BLaER1 treated with 17β-estradiol and CSF1 and Interleukin-3, amounts not matched to agents 10 nM and 100 nM (cell line): Measurements from ENCODE around the gene NOL11.

Experiments used
- H3K27ac ChIP-seq, 11 experiments: shearing (Covaris generic); formaldehyde crosslinking; 2 replicates each; pipeline ENCODE4 v1.8.1; 2022
- H3K27me3 ChIP-seq, 11 experiments: shearing (Covaris generic); formaldehyde crosslinking; 2 replicates each; pipeline ENCODE4 v1.8.1; 2022
- H3K36me3 ChIP-seq, 11 experiments: shearing (Covaris generic); formaldehyde crosslinking; 2 replicates each; pipeline ENCODE4 v1.8.1; 2022
- H3K4me1 ChIP-seq, 10 experiments: shearing (Covaris generic); formaldehyde crosslinking; 2 replicates each; pipeline ENCODE4 v1.8.1; 2022
- H3K4me2 ChIP-seq, 11 experiments: shearing (Covaris generic); formaldehyde crosslinking; 2 replicates each; pipeline ENCODE4 v1.8.1; 2022
- H3K4me3 ChIP-seq, 10 experiments: shearing (Covaris generic); formaldehyde crosslinking; 2 replicates each; pipeline ENCODE4 v1.8.1; 2022
- H3K9ac ChIP-seq, 11 experiments: shearing (Covaris generic); formaldehyde crosslinking; 2 replicates each; pipeline ENCODE4 v1.8.1; 2022
- H3K9me3 ChIP-seq, 11 experiments: shearing (Covaris generic); formaldehyde crosslinking; replicated peaks in 1 of 11; 2 replicates each; pipeline ENCODE4 v1.8.1; 2022
- H4K20me1 ChIP-seq, 11 experiments: shearing (Covaris generic); formaldehyde crosslinking; 2 replicates each; pipeline ENCODE4 v1.8.1; 2022
- Cebpa-rat ChIP-seq, 11 experiments: shearing (Covaris generic); IDR thresholded peaks; 2 replicates each; pipeline ENCODE4 v1.8.1; 2022

NOL11 gene

DNA sequence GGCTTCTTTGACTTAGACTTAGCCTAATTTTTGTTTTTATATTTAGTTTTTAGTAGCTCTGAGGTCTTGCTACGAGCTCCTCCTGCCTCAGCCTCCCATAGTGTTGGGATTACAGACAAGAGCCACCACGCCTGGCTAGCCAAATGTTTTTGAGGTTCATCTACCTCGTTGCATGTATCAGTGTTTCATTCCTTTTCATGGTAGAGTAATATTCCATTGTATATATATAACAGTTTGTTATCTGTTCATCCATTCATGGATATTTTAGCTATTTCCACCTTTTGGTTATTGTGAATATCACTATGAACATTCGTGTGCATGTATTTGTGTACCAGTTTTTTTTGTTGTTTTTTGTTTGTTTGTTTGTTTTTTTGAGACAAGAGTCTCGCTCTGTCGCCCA lies 12.2 kb downstream of the NOL11 start:
- no peak overlapping the region for H3K27ac ChIP-seq
- no peak overlapping the region for H3K9ac ChIP-seq
- H4K20me1 ChIP-seq = peaks cover 0 to 88% (median 28%) of the 10 kb centered on the region in 11 experiments; a peak in 15 of 22 replicates
- H3K4me3 ChIP-seq = no peak overlapping the region
- H3K9me3 ChIP-seq = peaks cover 25 to 46% (median 36%) of the 10 kb centered on the region in 11 experiments
- H3K4me2 ChIP-seq = no peak overlapping the region
- TF ChIP-seq Cebpa-rat (IDR thresholded peaks at IDR 0.05) = no peak
- peaks cover 97 to 100% (median 99%) of the 10 kb centered on the region in 11 experiments for H3K36me3 ChIP-seq
- H3K27me3 ChIP-seq = no peaks in the 10 kb centered on the region
- H3K4me1 ChIP-seq = no peaks in the 10 kb centered on the region

DNA sequence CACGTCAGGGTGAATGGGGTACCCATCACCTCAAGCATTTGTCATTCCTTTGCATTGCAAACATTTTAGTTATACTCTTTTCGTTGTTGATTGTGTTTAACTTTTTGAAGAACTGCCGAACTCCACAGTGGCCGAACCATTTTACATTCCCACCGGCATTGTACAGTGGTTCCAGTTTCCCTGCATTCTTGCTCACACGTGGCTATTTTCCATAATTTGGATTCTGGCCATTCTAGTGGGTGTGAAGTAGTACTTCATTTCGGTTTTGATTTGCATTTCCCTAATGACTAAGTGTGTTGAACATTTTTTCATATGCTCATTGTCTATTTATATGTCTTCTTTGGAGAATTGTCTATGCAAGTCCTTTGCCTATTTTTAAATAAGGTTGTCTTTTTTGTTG lies 13.0 kb downstream of the NOL11 start:
- Histone ChIP-seq H3K9me3 (peaks cover 25 to 46% (median 36%) of the 10 kb centered on the region in 11 experiments), H3K9ac (no peak overlapping the region), H3K4me2 (no peak overlapping the region), H3K4me3 (no peak overlapping the region), H4K20me1 (peaks cover 0 to 82% (median 24%) of the 10 kb centered on the region in 11 experiments; a peak in 15 of 22 replicates), H3K36me3 (peaks cover 94 to 100% (median 98%) of the 10 kb centered on the region in 11 experiments), H3K27ac (no peak overlapping the region), H3K4me1 (no peaks in the 10 kb centered on the region), H3K27me3 (no peaks in the 10 kb centered on the region)
- no peak for TF ChIP-seq Cebpa-rat (IDR thresholded peaks at IDR 0.05)

DNA sequence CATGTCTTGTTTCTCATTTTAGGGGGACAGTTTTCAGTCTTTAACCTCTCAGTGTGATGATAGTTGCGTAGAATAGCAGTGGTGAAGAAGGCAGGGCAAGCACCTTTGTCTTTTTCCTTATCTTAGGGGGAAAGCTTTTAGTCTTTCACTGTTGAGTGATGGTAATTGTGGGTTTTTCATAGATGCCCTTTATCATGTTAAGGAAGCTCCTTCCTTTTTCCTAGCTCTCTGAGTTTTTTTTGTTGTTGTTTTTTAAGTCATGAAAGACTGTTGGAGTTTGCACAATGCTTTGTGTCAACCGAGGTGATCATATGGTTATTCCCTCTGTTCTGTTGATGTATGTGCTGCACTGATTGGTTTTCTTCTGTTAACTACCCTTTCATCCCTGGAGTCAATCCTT lies 15.7 kb downstream of the NOL11 start:
- Histone ChIP-seq H3K9me3 (peaks cover 25 to 34% (median 32%) of the 10 kb centered on the region in 11 experiments), H3K4me2 (no peak overlapping the region), H3K27me3 (no peaks in the 10 kb centered on the region), H3K36me3 (peaks cover 95 to 100% (median 98%) of the 10 kb centered on the region in 11 experiments), H3K9ac (no peak overlapping the region), H3K4me3 (no peak overlapping the region), H3K27ac (no peak overlapping the region), H4K20me1 (peaks cover 0 to 55% (median 21%) of the 10 kb centered on the region in 11 experiments; a peak in 15 of 22 replicates), H3K4me1 (no peaks in the 10 kb centered on the region)
- TF ChIP-seq Cebpa-rat (IDR thresholded peaks at IDR 0.05) = no peak

DNA sequence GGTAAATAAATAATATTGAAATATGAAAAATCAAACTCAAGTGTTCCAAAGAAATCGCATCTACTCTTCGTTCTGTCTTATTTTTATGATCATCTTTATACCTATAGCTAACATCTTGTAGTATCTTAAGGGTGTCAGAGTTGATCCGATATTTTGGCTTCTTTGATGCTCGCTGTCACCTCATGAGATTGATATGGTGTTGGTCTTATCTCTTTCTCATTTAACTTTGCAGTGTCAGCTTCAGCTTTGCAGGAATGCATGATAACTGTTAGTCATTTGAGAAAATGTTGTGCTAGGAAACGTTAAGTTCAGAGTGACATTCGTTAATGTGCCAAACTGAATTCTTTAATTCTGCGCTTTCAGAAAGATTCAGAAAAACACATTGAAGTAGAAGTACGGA lies 19.4 kb downstream of the NOL11 start:
- H3K4me3 ChIP-seq = no peak overlapping the region
- no peak overlapping the region for H3K4me2 ChIP-seq
- no peak for TF ChIP-seq Cebpa-rat (IDR thresholded peaks at IDR 0.05)
- H3K27ac ChIP-seq = no peak overlapping the region
- H3K4me1 ChIP-seq = no peaks in the 10 kb centered on the region
- peaks cover 0 to 41% (median 19%) of the 10 kb centered on the region in 11 experiments; a peak in 16 of 22 replicates for H4K20me1 ChIP-seq
- peaks cover 96 to 100% (median 98%) of the 10 kb centered on the region in 11 experiments for H3K36me3 ChIP-seq
- no peaks in the 10 kb centered on the region for H3K27me3 ChIP-seq
- H3K9ac ChIP-seq = no peak overlapping the region
- H3K9me3 ChIP-seq = no peaks in the 10 kb centered on the region

DNA sequence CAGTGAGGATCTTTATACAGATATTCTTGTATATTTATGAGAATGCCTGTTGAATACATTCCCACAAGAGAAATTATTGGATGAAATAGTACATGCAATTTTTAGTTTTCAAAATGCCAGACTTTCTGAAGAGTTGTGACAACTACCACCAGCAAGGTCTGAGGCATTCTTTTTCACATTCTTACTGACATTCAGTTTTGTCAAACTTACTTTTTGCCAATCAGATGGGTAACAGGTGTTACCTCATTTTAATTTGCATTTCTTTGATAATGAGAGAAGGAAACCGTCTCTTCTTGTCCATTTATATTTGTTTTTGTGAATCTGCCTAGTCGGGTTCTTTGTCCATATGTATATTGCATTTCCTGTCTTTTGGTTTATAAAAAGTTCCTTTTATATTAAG lies 24.3 kb downstream of the NOL11 start:
- H3K9ac ChIP-seq = no peak overlapping the region
- H3K4me3 ChIP-seq = no peak overlapping the region
- peaks cover 98 to 100% (median 100%) of the 10 kb centered on the region in 11 experiments for H3K36me3 ChIP-seq
- H3K4me1 ChIP-seq = peaks cover 0 to 16% (median 5%) of the 10 kb centered on the region in 10 experiments; a peak in 10 of 20 replicates
- peaks cover 0 to 7% (median 0%) of the 10 kb centered on the region in 11 experiments; a peak in 4 of 22 replicates for H4K20me1 ChIP-seq
- H3K27ac ChIP-seq = no peak overlapping the region
- H3K4me2 ChIP-seq = no peak overlapping the region
- no peaks in the 10 kb centered on the region for H3K27me3 ChIP-seq
- no peaks in the 10 kb centered on the region for H3K9me3 ChIP-seq
- TF ChIP-seq Cebpa-rat (IDR thresholded peaks at IDR 0.05) = no peak

DNA sequence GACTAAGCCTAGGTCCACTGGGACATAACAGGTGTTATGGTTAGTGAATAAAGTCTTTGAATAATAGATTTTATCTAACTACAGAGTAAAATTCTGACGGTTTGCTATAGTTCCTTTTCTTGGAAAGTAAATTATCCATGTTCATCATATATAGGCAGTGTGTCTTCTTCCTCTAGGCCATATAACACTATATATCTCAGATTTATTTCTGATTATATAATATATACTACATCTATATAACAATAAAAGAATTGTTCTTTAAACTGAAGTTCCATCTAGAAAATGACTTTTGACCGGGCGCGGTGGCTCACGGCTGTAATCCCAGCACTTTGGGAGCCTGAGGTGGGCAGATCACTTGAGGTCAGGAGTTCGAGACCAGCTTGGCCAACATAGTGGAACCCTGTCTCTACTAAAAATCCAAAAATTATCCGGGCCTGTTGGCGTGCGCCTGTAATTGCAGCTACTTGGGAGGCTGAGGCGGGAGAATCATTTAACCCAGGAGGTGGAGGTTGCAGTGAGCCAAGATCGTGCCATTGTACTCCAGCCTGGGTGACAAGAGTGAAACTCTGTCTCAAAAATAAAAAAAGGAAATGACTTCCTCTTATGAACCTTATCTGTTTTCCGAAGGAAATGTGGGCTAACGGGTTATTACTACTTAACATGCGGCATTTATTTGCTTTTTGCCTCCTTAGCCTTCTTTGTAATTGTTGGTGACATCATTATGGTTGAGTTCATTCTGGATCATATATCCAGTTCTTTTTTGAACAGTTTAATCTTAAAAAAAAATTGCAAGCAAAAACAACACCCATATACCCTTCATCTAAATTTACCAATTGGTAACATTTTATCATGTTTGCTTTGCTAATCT lies 29.2 kb downstream of the NOL11 start:
- H3K9ac ChIP-seq = no peak overlapping the region
- no peaks in the 10 kb centered on the region for H3K27me3 ChIP-seq
- no peak for TF ChIP-seq Cebpa-rat (IDR thresholded peaks at IDR 0.05)
- H3K36me3 ChIP-seq = peaks cover 93 to 100% (median 98%) of the 10 kb centered on the region in 11 experiments
- H3K4me2 ChIP-seq = peak overlapping the region in 5 of 11 experiments; percentile 16 to 49 (median 25); a peak in 8 of 22 replicates
- H3K9me3 ChIP-seq = peaks cover 18 to 42% (median 35%) of the 10 kb centered on the region in 11 experiments
- peak overlapping the region in 2 of 11 experiments; percentile 17 to 26; a peak in 2 of 22 replicates for H3K27ac ChIP-seq
- H3K4me3 ChIP-seq = no peak overlapping the region
- H4K20me1 ChIP-seq = peaks cover 0 to 7% (median 0%) of the 10 kb centered on the region in 11 experiments; a peak in 1 of 22 replicates
- peaks cover 0 to 30% (median 6%) of the 10 kb centered on the region in 10 experiments; a peak in 10 of 20 replicates for H3K4me1 ChIP-seq

DNA sequence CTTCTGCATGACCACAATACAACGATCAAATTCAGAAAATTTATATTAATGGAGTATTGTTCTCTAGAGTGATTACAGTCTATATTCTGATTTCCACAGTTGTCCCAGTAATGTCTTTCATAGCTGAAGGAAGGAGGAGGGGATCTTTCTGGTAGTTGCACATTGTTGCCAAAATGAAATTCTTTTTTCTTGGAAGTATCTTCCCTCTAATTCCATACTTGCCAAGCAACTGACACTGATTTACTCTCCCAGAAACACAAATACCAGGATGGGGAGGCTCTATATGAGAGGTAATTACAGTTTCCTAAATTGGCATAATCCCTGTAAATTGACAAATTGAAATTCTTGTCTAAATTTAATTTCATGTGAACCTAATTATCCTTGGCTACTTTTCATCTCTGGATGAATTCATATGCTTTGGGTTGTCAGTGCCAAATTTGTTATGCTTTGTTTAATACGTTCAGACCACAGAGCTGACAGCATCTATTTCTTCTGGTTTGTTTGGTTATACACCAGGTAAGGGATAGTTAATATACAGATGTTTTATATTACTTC lies 30.0 kb downstream of the NOL11 start:
- no peak for TF ChIP-seq Cebpa-rat (IDR thresholded peaks at IDR 0.05)
- peaks cover 85 to 100% (median 97%) of the 10 kb centered on the region in 11 experiments for H3K36me3 ChIP-seq

DNA sequence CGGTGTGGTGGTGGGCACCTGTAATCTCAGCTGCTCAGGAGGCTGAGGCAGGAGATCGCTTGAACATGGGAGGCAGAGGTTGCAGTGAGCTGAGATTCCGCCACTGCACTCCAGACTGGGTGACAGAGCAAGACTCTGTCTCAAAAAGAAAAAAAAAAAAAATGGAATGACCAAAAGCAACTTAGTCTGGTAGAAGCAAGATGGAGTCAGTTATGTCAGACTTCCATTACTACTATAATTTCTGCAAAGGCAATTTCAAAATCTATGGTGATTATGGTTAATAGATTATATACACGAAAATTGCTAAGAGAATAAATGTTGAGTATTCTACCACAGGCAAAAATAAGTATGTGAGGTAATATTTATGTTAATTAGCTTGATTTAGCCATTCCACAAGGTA lies 32.3 kb downstream of the NOL11 start:
- TF ChIP-seq Cebpa-rat (IDR thresholded peaks at IDR 0.05) = no peak
- no peaks in the 10 kb centered on the region for H4K20me1 ChIP-seq
- no peak overlapping the region for H3K27ac ChIP-seq
- peaks cover 62 to 97% (median 88%) of the 10 kb centered on the region in 11 experiments for H3K36me3 ChIP-seq
- H3K4me2 ChIP-seq = no peak overlapping the region
- H3K27me3 ChIP-seq = no peaks in the 10 kb centered on the region
- H3K4me1 ChIP-seq = peaks cover 0 to 30% (median 6%) of the 10 kb centered on the region in 10 experiments; a peak in 10 of 20 replicates
- H3K4me3 ChIP-seq = 0 out of 20 replicates have a peak overlapping the region, but pooled peaks of 1 of the 10 experiments have one; percentile 31
- H3K9ac ChIP-seq = no peak overlapping the region
- peaks cover 18 to 42% (median 35%) of the 10 kb centered on the region in 11 experiments for H3K9me3 ChIP-seq

More for the DNA sequence above, 30.0 kb downstream of the NOL11 start:
- H3K4me3 ChIP-seq = no peak overlapping the region
- peak overlapping the region in 1 of 11 experiments; percentile 17; a peak in 1 of 22 replicates for H3K27ac ChIP-seq
- no peaks in the 10 kb centered on the region for H3K27me3 ChIP-seq
- H3K9me3 ChIP-seq = peaks cover 18 to 42% (median 35%) of the 10 kb centered on the region in 11 experiments
- peaks cover 0 to 30% (median 6%) of the 10 kb centered on the region in 10 experiments; a peak in 10 of 20 replicates for H3K4me1 ChIP-seq
- H4K20me1 ChIP-seq = peaks cover 0 to 7% (median 0%) of the 10 kb centered on the region in 11 experiments; a peak in 1 of 22 replicates
- H3K9ac ChIP-seq = no peak overlapping the region
- H3K4me2 ChIP-seq = peak overlapping the region in 1 of 11 experiments; percentile 49; a peak in 3 of 22 replicates
